GM12865 (cell line): Measurements from ENCODE around the gene ZIC3.

Experiments
- DNase-seq: peaks from one replicate; pipeline ENCODE4 v3.0.0; 2010; ENCODE audit warnings: low read depth
- H3K4me3 ChIP-seq: 2 replicates; pipeline ENCODE4 v1.5.1; 2011; ENCODE audit warnings: mild to moderate bottlenecking, low read depth, low read length, control low read depth
- CTCF ChIP-seq: IDR thresholded peaks from 2 replicates; pipeline ENCODE4 v1.5.1; 2011; ENCODE audit warnings: low read length, control low read depth, low read depth, inconsistent platforms; ENCODE audit not compliant: insufficient read depth; ENCODE audit errors: missing control alignments

ZIC3 gene

GRCh38 chrX:137574784-137575293, 8.9 kb downstream of the ZIC3 start:
- no peak for DNase-seq
- TF ChIP-seq CTCF, result no peak
- no peak overlapping the region for H3K4me3 ChIP-seq

GRCh38 chrX:137575596-137576255, 9.8 kb downstream of the ZIC3 start:
- TF ChIP-seq CTCF, result no peak

GRCh38 chrX:137587151-137587550, 21.2 kb downstream of the ZIC3 start:
- TF ChIP-seq CTCF, result no peak
- H3K4me3 ChIP-seq, result no peak overlapping the region
- DNase-seq, result no peak

More at GRCh38 chrX:137575596-137576255, 9.8 kb downstream of the ZIC3 start:
- no peak for DNase-seq
- no peak overlapping the region for H3K4me3 ChIP-seq

GRCh38 chrX:137600769-137601168, 34.8 kb downstream of the ZIC3 start:
- TF ChIP-seq CTCF, result no peak

More at GRCh38 chrX:137600769-137601168, 34.8 kb downstream of the ZIC3 start:
- DNase-seq, result no peak
- no peak overlapping the region for H3K4me3 ChIP-seq
